Activated CD4-positive, alpha-beta T cell treated with anti-CD3 and anti-CD28 coated beads, Interleukin-2, Interleukin-4, amounts not matched to agents 100 ng/mL and 50 ng/mL, durations not matched to agents 16 hours and 8 hours (primary cell): ENCODE results near the gene PWP2.
"Not testable (repeated sequence)": the region's sequence is repeated elsewhere in the genome, so short reads cannot be mapped to it uniquely, and the experiment has no call there.

Experiments
- DNase-seq: peaks from one replicate; pipeline ENCODE4 v3.0.0-alpha.2; 2020; ENCODE audit warnings: low spot score

Gene PWP2

GRCh38 chr21:44083631-44084291, 23.4 kb upstream of the PWP2 start:
- DNase-seq: peak; percentile 78

- no peak for DNase-seq
These were observed 22.5 kb upstream of the PWP2 start for GRCh38 chr21:44084496-44085241.

- DNase-seq: no peak
These were observed 21.5 kb upstream of the PWP2 start for GRCh38 chr21:44085491-44086321.

DNA sequence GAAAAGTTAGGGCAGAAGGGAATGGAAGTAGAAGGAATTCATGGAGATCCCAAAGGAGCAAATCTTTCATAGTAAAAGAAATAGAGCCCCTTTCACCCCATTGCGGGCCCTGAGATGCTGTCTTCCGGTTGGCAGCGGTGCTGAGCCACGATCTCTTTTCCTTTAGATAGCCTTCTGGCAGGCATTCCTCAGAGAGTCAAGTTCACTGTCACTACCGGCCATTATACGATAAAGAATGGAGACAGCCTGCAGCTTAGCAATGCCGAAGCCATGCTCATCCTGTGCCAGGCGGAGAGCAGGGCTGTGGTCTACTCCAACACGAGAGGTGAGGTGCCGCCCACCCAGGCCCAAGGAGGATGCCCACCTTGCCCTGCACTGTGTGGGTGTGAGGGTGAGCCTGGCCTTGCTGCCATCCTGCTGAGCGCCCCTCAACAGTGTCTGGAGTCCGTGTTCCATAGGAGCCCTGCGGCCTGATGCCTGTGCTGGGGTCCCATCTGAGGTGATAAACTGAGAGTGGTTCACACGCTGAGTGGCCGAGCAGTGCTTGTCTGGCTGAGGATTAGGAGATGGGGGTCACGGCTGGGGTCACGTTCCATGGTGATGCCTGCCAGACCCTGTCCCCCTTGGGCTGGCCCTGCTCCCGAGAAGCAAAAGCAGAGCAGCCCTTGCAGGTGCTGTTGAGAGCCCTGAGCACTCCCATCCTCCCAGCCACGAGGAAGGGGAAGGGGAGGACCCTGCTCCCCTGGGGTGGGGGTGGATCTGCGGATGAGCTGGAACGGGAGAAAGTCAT, 20.4 kb upstream of the PWP2 start:
- no peak for DNase-seq

DNA sequence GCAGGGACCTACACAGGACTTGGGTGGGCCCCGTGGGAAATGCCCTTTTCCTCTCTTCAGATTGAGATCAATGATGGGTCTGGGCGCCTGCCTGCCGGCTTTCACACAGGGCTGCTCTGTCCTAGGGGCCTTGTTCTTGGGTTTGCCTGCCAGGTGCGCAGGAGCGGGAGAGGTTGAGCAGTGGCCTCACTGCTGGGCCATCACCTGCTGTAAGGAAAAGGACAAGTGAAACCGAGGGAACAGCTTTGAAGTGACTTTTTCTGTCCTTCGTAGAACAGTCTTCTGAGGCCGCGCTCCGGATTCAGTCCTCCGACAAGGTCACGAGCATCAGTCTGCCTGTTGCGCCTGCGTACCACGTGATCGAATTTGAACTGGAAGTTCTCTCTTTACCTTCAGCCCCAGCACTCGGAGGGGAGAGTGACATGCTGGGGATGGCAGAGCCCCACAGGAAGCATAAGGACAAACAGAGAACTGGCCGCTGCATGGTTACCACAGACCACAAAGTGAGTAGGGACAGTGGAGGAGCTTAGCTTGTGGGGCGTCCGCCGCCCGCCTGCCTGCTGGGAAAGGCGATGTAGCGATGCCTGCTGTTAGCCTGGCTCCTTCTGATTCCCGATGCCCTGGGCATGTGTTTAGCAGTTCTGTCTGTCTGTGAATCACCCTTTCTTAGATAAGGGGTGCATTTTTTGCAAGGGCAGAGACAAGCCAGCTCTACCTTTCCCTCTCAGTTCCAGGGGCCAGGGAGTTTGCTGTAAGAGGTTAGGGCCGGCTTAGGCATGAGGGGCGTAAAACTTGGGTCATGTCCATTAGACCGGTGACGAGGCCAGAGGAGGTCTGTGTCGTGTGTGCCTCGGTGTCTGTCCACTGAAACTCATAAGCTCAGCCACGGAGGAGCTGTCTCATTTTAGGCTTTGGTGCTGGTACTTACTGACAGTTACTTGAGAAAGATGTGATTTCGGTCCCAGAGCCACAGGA, 19.5 kb upstream of the PWP2 start:
- no peak for DNase-seq

DNA sequence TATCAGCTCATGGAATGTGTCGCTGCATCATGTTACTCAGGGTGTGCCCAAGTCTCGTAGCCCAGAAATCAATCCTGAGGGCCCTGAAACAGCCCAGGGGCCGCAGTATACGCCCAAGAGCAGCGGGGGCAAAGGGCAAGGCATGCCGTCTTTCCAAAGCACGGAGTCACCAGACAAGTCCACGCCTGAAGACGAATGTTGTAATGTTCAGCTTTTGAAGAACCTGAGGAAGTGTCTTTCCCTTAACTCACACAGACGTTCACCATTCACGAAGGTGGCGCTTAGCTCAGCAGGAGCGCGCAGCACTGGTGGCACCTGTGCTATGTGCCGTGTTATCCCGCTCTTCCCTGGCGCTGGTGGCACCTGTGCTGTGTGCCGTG, 18.8 kb upstream of the PWP2 start:
- DNase-seq: no peak

DNA sequence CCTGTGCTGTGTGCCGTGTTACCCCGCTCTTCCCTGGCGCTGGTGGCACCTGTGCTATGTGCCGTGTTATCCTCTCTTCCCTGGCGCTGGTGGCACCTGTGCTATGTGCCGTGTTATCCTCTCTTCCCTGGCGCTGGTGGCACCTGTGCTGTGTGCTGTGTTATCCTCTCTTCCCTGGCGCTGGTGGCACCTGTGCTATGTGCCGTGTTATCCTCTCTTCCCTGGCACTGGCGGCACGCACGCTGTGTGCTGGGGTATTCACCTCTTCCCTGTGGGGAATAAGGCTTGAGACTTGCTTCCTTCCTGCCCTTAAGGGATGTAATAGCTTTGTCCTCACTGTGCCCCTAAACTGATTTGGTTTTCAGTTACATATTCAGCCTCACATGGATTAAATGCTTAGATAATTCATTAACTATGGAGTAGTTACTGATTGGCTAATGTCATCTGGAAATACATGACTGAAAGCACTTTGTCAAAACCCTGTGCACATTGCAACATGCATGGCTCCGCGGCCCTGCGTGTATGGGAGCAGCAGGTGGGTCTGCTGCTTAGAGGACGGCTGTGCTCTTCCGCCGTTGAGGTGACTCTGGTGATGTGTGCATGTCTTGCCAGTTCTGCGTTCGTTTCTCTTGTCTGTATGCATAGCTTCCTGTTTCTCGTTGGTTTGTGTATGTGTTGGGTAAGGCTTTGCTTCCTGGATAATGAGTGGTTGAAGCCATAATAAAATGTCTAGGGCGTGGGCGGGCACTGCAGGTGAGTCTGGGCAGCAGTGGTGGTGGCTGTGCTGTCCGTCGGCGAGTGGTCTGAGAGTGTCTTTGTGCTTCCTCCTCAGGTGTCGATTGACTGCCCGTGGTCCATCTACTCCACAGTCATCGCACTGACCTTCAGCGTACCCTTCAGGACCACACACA, 17.9 kb upstream of the PWP2 start:
- no peak for DNase-seq

- DNase-seq: no peak
These were observed 16.9 kb upstream of the PWP2 start for GRCh38 chr21:44090325-44090724.

- DNase-seq: no peak
These were observed 15.0 kb upstream of the PWP2 start for GRCh38 chr21:44092211-44092610.

DNA sequence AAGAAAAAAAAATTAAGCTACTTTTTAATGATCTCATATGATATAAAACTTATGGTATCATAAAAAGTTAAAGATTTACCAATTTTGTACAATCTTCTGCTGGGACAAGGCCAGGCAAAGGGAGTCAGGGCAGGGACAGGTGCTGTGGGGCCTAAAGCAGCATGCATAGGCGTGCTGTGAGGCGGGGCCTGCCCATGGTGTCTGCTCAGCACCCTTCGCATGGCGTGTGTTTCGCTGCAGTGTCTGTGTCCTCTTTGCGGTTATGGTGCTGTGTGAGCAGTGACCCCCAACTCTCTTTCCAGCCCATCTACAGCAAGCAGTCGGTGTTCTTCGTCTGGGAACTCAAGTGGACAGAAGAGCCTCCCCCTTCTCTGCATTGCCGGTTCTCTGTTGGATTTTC, 13.4 kb upstream of the PWP2 start:
- no peak for DNase-seq

- DNase-seq: no peak
These were observed 12.4 kb upstream of the PWP2 start for GRCh38 chr21:44094832-44095231.

- not testable (repeated sequence) for DNase-seq
These were observed 8.7 kb upstream of the PWP2 start for GRCh38 chr21:44098507-44098906.

GRCh38 chr21:44098964-44099363, 8.2 kb upstream of the PWP2 start:
- not testable (repeated sequence) for DNase-seq

GRCh38 chr21:44107589-44107988, 390 bp downstream of the PWP2 start:
- not testable (repeated sequence) for DNase-seq

DNA sequence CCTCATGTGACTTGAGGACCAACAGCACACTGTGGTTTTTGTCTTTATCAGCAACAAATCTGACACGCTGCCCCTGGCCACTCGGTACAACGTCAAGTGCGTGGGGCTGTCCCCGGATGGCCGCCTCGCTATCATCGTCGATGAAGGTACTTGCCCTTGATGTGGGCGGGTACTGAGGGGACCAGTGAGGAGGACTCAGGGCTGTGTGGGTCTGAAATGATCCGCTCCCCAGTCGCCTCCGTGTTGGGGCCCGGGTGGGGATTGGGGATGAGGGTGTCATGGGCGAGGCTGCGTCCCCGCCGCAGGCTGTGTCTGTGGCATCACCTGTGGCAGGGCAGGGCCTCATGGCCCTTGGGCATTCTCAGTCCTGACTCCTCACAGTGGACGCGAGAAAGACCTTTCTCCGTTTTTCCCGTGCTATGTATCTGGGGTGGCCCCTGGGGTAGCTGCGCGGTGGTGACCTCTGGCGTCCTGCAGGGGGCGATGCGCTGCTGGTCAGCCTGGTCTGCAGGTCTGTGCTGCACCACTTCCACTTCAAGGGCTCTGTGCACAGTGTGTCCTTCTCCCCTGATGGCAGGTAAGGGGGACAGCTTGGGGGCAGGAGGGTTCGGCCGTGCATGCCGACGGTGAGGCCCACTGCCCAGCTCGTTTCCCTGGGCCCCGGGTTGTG, 6.6 kb downstream of the PWP2 start:
- not testable (repeated sequence) for DNase-seq

GRCh38 chr21:44122131-44122530, 14.9 kb downstream of the PWP2 start:
- DNase-seq: not testable (repeated sequence)

GRCh38 chr21:44127827-44128226, 20.6 kb downstream of the PWP2 start:
- DNase-seq: not testable (repeated sequence)

DNA sequence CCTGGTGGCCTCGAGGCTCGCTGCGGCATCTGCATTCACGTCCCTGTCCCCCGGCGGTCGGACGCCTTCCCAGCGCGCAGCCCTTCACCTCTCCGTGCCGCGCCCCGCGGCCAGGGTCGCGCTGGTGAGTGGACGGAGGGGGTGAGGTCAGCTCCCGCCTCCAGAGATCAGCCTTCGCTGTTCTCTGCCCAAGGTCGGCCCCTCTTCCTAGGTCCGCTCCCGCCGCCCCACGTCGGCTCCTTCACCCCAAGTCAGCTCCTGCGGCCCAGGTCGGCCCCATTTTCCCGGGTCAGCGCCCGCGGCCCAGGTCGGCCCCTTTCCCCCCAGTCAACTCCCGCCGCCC, 26.5 kb downstream of the PWP2 start:
- not testable (repeated sequence) for DNase-seq

- not testable (repeated sequence) for DNase-seq
These were observed 27.5 kb downstream of the PWP2 start for GRCh38 chr21:44134732-44135131.
